Esophagus muscularis mucosa (tissue), 4 donors: ENCODE measurements around the gene ACTA1.

Source experiments
- CTCF ChIP-seq, 3 experiments: fragments of 200-600 bp in 2 of 3; fragments of 450-650 bp in 1 of 3; sonication (generic) in 2 of 3; IDR thresholded peaks; one replicate each; pipeline ENCODE4 v1.5.1; 2017 to 2019; ENCODE audit warnings: antibody characterized with exemption in 3 of 3, mild to moderate bottlenecking in 2 of 3, moderate library complexity in 1 of 3
- EP300 ChIP-seq: sonication (generic); formaldehyde crosslinking; IDR thresholded peaks from one replicate; pipeline ENCODE4 v1.6.1; 2017; ENCODE audit warnings: antibody characterized with exemption
- POLR2A ChIP-seq: fragments of 450-650 bp; IDR thresholded peaks from one replicate; pipeline ENCODE4 v1.6.1; 2017; ENCODE audit warnings: antibody characterized with exemption, moderate library complexity, mild to moderate bottlenecking, low read depth
- POLR2AphosphoS5 ChIP-seq, 2 donors: sonication (generic); formaldehyde crosslinking; IDR thresholded peaks; one replicate each; pipeline ENCODE4 v1.6.1; 2017; ENCODE audit warnings: antibody characterized with exemption in 2 of 2

GRCh38 chr1:229431284-229432115 is 2.4 kb downstream of the ACTA1 start:
- TF ChIP-seq POLR2A (no peak), EP300 (no peak), CTCF (IDR thresholded peaks at IDR 0.05) (no peak), POLR2AphosphoS5 (IDR thresholded peaks at IDR 0.05) (no peak)
